ENCODE results near the gene SYNJ2.
"Not testable (repeated sequence)": the region's sequence is repeated elsewhere in the genome, so short reads cannot be mapped to it uniquely, and the experiment has no call there.

SYNJ2 gene, protein sequence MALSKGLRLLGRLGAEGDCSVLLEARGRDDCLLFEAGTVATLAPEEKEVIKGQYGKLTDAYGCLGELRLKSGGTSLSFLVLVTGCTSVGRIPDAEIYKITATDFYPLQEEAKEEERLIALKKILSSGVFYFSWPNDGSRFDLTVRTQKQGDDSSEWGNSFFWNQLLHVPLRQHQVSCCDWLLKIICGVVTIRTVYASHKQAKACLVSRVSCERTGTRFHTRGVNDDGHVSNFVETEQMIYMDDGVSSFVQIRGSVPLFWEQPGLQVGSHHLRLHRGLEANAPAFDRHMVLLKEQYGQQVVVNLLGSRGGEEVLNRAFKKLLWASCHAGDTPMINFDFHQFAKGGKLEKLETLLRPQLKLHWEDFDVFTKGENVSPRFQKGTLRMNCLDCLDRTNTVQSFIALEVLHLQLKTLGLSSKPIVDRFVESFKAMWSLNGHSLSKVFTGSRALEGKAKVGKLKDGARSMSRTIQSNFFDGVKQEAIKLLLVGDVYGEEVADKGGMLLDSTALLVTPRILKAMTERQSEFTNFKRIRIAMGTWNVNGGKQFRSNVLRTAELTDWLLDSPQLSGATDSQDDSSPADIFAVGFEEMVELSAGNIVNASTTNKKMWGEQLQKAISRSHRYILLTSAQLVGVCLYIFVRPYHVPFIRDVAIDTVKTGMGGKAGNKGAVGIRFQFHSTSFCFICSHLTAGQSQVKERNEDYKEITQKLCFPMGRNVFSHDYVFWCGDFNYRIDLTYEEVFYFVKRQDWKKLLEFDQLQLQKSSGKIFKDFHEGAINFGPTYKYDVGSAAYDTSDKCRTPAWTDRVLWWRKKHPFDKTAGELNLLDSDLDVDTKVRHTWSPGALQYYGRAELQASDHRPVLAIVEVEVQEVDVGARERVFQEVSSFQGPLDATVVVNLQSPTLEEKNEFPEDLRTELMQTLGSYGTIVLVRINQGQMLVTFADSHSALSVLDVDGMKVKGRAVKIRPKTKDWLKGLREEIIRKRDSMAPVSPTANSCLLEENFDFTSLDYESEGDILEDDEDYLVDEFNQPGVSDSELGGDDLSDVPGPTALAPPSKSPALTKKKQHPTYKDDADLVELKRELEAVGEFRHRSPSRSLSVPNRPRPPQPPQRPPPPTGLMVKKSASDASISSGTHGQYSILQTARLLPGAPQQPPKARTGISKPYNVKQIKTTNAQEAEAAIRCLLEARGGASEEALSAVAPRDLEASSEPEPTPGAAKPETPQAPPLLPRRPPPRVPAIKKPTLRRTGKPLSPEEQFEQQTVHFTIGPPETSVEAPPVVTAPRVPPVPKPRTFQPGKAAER (N-terminal part only)

DNA sequence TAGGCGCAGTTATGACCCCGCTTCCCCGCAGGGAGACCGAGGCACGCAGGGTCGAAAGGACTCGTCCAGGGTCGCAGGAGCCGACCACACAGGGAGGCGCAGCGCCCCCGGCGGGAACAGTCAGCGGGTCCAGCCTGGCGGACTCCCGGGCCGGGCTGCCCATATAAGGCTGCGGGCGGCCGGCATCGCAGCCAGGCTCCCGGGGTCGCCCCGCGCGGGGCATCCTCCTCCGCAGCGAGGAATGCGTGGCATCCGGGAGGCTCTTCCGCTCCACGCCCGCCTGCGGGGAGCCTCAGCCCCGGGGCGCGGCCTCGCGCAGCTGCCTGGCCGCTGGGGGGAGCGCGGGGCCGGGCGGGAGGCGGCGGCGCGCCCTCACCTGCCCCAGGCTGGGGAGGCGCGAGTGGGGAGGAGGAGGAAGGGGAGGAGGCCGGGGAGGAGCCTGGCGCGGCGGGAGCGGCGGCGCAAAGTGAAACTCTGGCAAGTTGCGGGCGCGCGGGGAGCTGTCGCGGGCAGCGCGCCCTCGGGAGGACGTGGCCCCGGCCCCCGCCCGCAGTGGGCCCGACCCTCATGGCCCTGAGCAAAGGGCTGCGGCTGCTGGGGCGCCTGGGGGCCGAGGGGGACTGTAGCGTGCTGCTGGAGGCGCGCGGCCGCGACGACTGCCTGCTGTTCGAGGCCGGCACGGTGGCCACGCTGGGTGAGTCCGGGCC lies at the start of gene SYNJ2:
TSS of gene SYNJ2 (plus strand) at position 469 of the 707 bp plus-strand sequence. CDS start at position 568, 99 bp downstream.
- peak; percentile 69 to 76 for DNase-seq (ENCODE audit: low read depth in 2 of 2)

DNA sequence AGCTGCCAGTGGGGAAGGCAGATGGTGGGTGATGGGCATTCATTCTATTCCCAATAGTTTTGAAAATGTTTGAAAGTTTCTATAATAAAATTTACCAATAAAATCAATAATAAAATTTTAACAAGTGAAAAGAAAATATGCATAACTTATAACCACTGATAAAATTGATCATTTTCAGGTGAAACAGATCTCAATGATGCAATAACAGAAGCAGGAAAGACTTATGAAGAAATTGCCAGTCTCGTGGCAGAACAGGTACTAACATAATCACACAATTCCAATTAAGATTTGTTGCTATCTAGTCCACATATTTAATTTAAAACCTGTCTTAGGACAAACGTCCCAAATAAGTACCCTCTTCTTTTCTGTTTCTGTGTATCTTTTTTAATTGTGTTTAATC lies 45.9 kb upstream of the SYNJ2 start:
- no peak for DNase-seq (ENCODE audit: low read depth in 2 of 2)

GRCh38 chr6:157937318-157937717 lies 44.3 kb upstream of the SYNJ2 start:
- no peak for DNase-seq (ENCODE audit: low read depth in 2 of 2)

GRCh38 chr6:157937916-157938315 lies 43.7 kb upstream of the SYNJ2 start:
- no peak for DNase-seq (ENCODE audit: low read depth in 2 of 2)

DNA sequence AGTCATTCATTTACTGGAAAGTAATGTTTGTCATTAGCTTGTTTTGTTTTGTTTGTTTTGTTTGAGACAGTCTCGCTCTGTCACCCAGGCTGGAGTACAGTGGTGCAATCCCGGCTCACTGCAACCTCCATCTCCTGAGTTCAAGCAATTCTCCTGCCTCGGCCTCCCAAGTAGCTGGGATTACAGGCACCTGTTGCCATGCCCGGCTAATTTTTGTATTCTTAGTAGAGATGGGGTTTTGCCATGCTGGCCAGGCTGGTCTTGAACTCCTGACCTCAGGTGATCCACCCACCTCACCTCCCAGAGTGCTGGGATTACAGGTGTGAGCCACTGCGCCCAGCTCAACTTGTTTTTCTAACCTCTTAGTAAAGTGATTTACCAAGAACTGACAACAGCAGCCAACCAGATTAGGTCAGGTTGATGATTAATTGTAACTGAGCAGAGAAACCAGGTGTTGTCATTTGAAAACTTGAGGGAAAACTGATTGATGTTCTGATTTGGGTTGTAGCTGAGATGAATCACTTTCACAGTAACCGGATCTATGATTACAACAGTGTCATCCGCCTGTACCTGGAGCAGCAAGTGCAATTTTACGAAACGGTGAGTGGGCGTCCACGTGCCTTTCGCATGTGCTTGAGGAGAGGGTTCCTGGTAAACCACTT lies 41.2 kb upstream of the SYNJ2 start:
- peak; percentile 63 to 69 for DNase-seq (ENCODE audit: low read depth in 2 of 2)

GRCh38 chr6:157941101-157941863 lies 40.4 kb upstream of the SYNJ2 start:
- DNase-seq (ENCODE audit: low read depth in 2 of 2): no peak

DNA sequence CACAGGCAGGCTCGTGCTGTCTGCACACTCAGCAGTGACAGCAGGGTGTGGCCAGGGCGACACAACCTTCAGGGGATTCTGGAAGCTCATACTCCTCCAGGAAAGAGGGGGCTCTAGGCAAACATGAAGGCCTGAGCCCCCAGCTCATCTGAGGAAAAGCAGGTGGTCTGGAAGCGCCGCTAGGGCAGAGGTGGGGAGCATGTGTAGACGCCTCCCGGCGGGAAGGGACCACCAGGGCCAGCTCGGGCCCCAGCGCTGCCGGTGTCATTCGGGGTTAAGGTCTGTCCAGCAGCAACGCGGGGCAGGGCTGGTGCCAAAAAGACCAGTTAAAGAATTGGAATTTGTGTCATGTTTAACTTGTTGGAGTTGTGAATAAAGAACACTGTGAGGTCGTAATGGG lies 39.3 kb upstream of the SYNJ2 start:
- no peak for DNase-seq (ENCODE audit: low read depth in 2 of 2)

DNA sequence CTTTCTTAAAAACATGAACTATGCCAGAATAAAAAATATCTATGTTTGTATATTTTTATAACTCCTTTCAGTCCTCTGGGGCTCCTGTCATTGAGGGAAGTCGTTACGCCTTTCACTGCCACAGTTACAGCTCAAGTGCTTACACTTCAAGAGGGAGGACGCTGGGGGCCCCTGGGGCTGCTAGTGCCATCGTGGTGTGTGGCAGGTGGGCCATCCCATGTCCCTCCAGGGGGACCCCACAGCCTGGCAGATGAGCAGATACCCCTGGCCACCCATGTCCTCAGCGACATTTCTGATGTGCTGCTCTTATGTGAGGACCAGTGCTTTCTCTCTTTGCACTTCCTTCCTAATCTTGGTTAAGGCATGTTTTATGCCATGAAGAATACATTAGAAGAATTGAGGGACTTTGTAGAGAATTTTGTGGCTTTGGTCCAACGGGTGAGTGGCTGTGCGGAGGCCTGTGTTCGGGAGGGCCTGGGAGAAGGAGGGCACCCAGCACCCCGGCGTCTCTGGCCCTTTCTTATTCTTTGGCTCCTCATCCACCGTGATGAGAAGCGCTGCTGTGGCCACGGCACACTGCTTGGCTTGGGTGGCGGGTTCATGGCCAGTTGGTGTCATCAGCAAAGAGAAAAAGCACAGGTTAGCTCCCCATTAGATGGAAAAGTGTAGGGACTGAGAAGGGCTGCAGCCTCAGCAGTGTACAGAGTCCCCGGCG lies 38.3 kb upstream of the SYNJ2 start:
- DNase-seq (ENCODE audit: low read depth in 2 of 2): no peak

- no peak for DNase-seq (ENCODE audit: low read depth in 2 of 2)
These were observed 37.7 kb upstream of the SYNJ2 start for GRCh38 chr6:157943964-157944283.

GRCh38 chr6:157944983-157945931 lies 36.4 kb upstream of the SYNJ2 start:
- peak in 1 of 2 donors; percentile 49 for DNase-seq (ENCODE audit: low read depth in 2 of 2)

GRCh38 chr6:157946053-157946617 lies 35.5 kb upstream of the SYNJ2 start:
- no peak for DNase-seq (ENCODE audit: low read depth in 2 of 2)

DNA sequence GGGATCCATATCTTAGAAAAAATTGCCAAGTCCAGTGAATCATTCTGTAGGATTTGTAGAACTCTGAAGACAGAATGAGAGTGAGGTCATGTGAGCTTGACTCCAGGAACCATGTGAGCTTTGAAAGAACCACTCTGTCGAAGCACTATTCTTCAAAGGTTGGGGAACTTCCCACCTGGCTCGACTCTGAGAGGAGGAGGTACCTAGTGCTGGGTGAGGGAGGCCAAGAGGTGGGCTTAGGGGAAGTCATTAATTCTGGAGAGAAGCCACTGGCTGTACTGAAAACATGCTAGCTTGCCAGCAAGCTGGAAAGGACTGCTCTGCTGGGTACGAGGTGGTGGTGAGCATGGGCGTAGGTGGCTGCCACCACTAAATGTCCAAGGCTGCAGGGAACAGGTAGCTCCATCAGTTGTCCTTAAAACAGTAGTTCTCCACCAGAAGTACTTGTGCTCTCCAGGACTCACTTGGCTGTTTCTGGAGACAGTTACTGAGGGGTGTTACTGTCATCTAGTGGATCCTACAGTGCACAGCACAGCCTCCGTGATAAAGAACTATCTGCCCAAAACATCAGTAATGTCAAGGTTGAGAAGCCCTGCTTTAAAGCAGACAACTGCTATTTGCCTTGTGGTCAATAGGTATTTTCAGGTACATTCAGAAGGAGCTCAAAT lies 34.7 kb upstream of the SYNJ2 start:
- no peak for DNase-seq (ENCODE audit: low read depth in 2 of 2)

GRCh38 chr6:157950899-157951298 lies 30.8 kb upstream of the SYNJ2 start:
- DNase-seq (ENCODE audit: low read depth in 2 of 2): not testable (repeated sequence)

GRCh38 chr6:157951828-157952227 lies 29.8 kb upstream of the SYNJ2 start:
- no peak for DNase-seq (ENCODE audit: low read depth in 2 of 2)

DNA sequence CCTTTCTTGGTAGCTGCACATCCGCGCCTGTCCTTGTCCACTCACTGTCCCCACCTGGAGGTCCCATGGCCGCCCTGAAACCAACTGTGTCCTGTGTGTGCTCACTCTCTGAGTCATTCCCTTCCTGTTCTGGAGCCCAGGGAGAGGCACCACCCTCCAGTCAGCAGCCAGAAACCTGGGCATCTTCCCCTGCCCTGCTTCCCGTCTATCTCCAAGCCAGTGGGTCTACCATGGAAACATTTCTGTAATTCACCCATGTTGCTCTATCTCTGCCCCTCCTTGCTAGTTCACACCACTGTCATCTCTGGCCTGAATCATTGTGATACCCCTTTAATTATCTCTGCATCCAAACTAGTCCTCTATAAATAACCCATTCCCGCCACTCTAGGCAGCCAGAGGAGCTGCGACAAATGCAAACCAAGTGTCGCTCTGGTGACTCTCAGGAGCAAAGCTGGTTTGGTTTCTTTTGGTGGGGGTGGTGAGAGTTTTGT lies 28.8 kb upstream of the SYNJ2 start:
- no peak for DNase-seq (ENCODE audit: low read depth in 2 of 2)

DNA sequence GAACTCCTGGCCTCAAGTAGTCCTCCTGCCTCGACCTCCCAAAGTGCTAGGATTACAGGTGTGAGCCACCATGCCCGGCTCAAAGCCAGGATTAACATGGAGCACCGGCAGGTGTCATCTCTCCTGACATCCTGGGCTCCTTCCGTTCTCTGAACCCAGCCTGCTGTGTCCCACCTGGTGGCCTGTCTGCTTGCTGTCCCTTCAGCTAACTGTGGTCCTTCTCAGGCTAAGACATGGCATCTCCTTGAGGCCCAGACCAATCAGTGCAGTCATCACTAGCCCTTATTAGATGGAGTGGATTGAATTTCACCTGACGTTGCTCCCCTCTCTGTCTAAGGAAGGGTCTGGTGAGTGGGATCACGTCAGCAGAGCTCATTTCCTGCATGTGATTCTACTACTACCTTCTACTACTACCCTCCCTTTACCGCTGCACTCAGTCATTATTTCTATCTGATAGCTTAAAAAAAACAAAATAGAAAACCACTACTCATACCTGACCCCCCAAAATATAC lies 28.0 kb upstream of the SYNJ2 start:
- no peak for DNase-seq (ENCODE audit: low read depth in 2 of 2)

Data from stimulated activated CD4-positive, alpha-beta T cell treated with anti-CD3 and anti-CD28 coated beads, Interleukin-4, amount 100 ng/mL, for 48 hours (primary cell).